SK-N-SH (cell line): Measurements from ENCODE around the gene RRAD. TPM values are rescaled to one million over a fixed set of nuclear protein-coding genes. Genes with fewer than 3 reads are reported as not detected.

Experiments used
- CTCF ChIA-PET: fragments of 300-600, 350-600 bp; formaldehyde crosslinking; extraction: SDS; loops from one replicate; lab custom pipeline; 2021; lab: Yijun Ruan, JAX
- POLR2A ChIA-PET: fragments of 350-600 bp; sonication (Branson Sonifier 250); formaldehyde crosslinking; extraction: SDS; loops from one replicate; lab custom pipeline; 2020; ENCODE audit warnings: antibody characterized with exemption, inconsistent platforms; lab: Yijun Ruan, JAX
- DNase-seq: peaks from one replicate; pipeline ENCODE4 v3.0.0; 2012
- H2AFZ ChIP-seq: fragments of 200-600 bp; sonication (generic); 2 replicates; pipeline ENCODE4 v1.8.1; 2016; ENCODE audit warnings: antibody characterized with exemption, mild to moderate bottlenecking, low read depth
- H3F3A ChIP-seq: fragments of 200-600 bp; sonication (generic); replicated peaks from 2 replicates; pipeline ENCODE3; 2016; ENCODE audit warnings: antibody characterized with exemption, mild to moderate bottlenecking; ENCODE audit not compliant: insufficient read depth
- H3K27ac ChIP-seq, 2 experiments: fragments of 200-500 bp in 1 of 2; fragments of 200-600 bp in 1 of 2; sonication (Bioruptor generic) in 1 of 2; sonication (generic), shearing (Covaris generic) in 1 of 2; 2 replicates each; pipeline versions ENCODE4 v1.5.1 to v1.6.1; 2014 to 2016; ENCODE audit warnings: low read depth in 2 of 2, inconsistent platforms in 1 of 2, low read length in 1 of 2, mild to moderate bottlenecking in 1 of 2, mixed read lengths in 1 of 2
- H3K27me3 ChIP-seq: fragments of 200-600 bp; sonication (generic), shearing (Covaris generic); 2 replicates; pipeline ENCODE4 v1.6.1; 2016; ENCODE audit warnings: mixed run types; ENCODE audit not compliant: insufficient read depth
- H3K36me3 ChIP-seq, 2 experiments: fragments of 200-500 bp in 1 of 2; fragments of 200-600 bp in 1 of 2; sonication (Bioruptor generic) in 1 of 2; sonication (generic) in 1 of 2; replicated peaks in 1 of 2; 2 replicates each; pipeline versions ENCODE3 to v1.5.1; 2014 to 2016; ENCODE audit warnings: low read length in 1 of 2, mild to moderate bottlenecking in 1 of 2; ENCODE audit not compliant: insufficient read depth in 2 of 2, control insufficient read depth in 1 of 2
- H3K4me1 ChIP-seq, 2 experiments: fragments of 200-500 bp in 1 of 2; fragments of 200-600 bp in 1 of 2; sonication (Bioruptor generic) in 1 of 2; sonication (generic), shearing (Covaris generic) in 1 of 2; 2 replicates each; pipeline versions ENCODE4 v1.5.1 to v1.6.1; 2014 to 2016; ENCODE audit warnings: low read depth in 1 of 2, low read length in 1 of 2, mixed run types in 1 of 2; ENCODE audit not compliant: insufficient read depth in 2 of 2, control insufficient read depth in 1 of 2
- H3K4me2 ChIP-seq: fragments of 200-600 bp; sonication (generic), shearing (Covaris generic); 2 replicates; pipeline ENCODE4 v1.6.1; 2017; ENCODE audit warnings: mixed run types
- H3K4me3 ChIP-seq, 2 experiments: fragments of 200-500 bp in 1 of 2; fragments of 200-600 bp in 1 of 2; sonication (Bioruptor generic) in 1 of 2; sonication (generic), shearing (Covaris generic) in 1 of 2; 2 replicates each; pipeline versions ENCODE4 v1.5.1 to v1.8.1; 2014 to 2016; ENCODE audit warnings: low read depth in 2 of 2, inconsistent platforms in 1 of 2, low read length in 1 of 2, mild to moderate bottlenecking in 1 of 2, mixed read lengths in 1 of 2, moderate library complexity in 1 of 2
- H3K79me2 ChIP-seq: fragments of 200-600 bp; sonication (generic); 2 replicates; pipeline ENCODE4 v1.8.1; 2017; ENCODE audit warnings: mild to moderate bottlenecking; ENCODE audit not compliant: insufficient read depth
- H3K9ac ChIP-seq: fragments of 200-600 bp; sonication (generic); 2 replicates; pipeline ENCODE4 v1.6.1; 2017; ENCODE audit warnings: mixed run types
- H3K9me2 ChIP-seq: fragments of 200-600 bp; sonication (generic); 2 replicates; pipeline ENCODE4 v1.6.1; 2017; ENCODE audit warnings: mixed run types
- H3K9me3 ChIP-seq: fragments of 200-600 bp; sonication (generic); 2 replicates; pipeline ENCODE4 v1.6.1; 2017; ENCODE audit warnings: mixed run types, mild to moderate bottlenecking, moderate library complexity
- H4K20me1 ChIP-seq: fragments of 200-600 bp; sonication (generic); 2 replicates; pipeline ENCODE4 v1.6.1; 2017; ENCODE audit warnings: mild to moderate bottlenecking, mixed run types; ENCODE audit not compliant: insufficient read depth
- EP300 ChIP-seq, 2 experiments: IDR thresholded peaks; 2 replicates each; pipeline versions ENCODE4 v1.4.0 to v1.6.1; 2012; ENCODE audit warnings: borderline replicate concordance in 1 of 2, low read depth in 1 of 2, low read length in 1 of 2
- EZH2phosphoT487 ChIP-seq: fragments of 200-600 bp; sonication (generic); IDR thresholded peaks from 2 replicates; pipeline ENCODE4 v1.6.1; 2017; ENCODE audit warnings: low read depth, mixed run types, mild to moderate bottlenecking, antibody characterized with exemption, moderate library complexity, borderline replicate concordance
- FOXJ3 ChIP-seq: sonication (generic); formaldehyde crosslinking; IDR thresholded peaks from 2 replicates; pipeline ENCODE4 v1.5.1; 2020; ENCODE audit warnings: mild to moderate bottlenecking, missing genetic modification reagents
- FOXM1 ChIP-seq: IDR thresholded peaks from 2 replicates; pipeline ENCODE4 v1.4.0; 2012; ENCODE audit warnings: low read depth, mild to moderate bottlenecking
- JUND ChIP-seq: IDR thresholded peaks from 2 replicates; pipeline ENCODE4 v1.4.0; 2012
- MEF2A ChIP-seq: IDR thresholded peaks from 2 replicates; pipeline ENCODE4 v1.4.0; 2012; ENCODE audit warnings: low read depth, borderline replicate concordance
- NFIC ChIP-seq: IDR thresholded peaks from 2 replicates; pipeline ENCODE4 v1.4.0; 2012; ENCODE audit warnings: borderline replicate concordance
- NRF1 ChIP-seq: IDR thresholded peaks from 2 replicates; pipeline ENCODE4 v1.6.1; 2012; ENCODE audit warnings: low read depth, mild to moderate bottlenecking, low read length
- RAD21 ChIP-seq: IDR thresholded peaks from 2 replicates; pipeline ENCODE4 v1.6.1; 2012; ENCODE audit warnings: mild to moderate bottlenecking, low read length
- RCOR1 ChIP-seq: fragments of 150-350 bp; IDR thresholded peaks from 2 replicates; pipeline ENCODE4 v1.6.1; 2017; ENCODE audit warnings: antibody characterized with exemption, low read length
- RFX5 ChIP-seq: IDR thresholded peaks from 2 replicates; pipeline ENCODE4 v1.6.1; 2012; ENCODE audit warnings: mild to moderate bottlenecking, improper control_type of control experiment, low read length
- RXRA ChIP-seq: IDR thresholded peaks from 2 replicates; pipeline ENCODE4 v1.4.0; 2012; ENCODE audit warnings: low read depth, mild to moderate bottlenecking, borderline replicate concordance
- SMC3 ChIP-seq: IDR thresholded peaks from 2 replicates; pipeline ENCODE4 v1.6.1; 2012; ENCODE audit warnings: low read depth, low read length, improper control_type of control experiment
- TAF1 ChIP-seq: IDR thresholded peaks from 2 replicates; pipeline ENCODE4 v1.6.1; 2012; ENCODE audit warnings: low read depth, mild to moderate bottlenecking, low read length, moderate library complexity, borderline replicate concordance
- TEAD4 ChIP-seq: IDR thresholded peaks from 2 replicates; pipeline ENCODE4 v1.4.0; 2012; ENCODE audit warnings: mild to moderate bottlenecking, borderline replicate concordance; ENCODE audit not compliant: insufficient read depth
- WGBS: methylation state at CpG from one replicate; pipeline ENCODE4 v1.1.6; 2017; ENCODE audit warnings: low lambda C conversion rate; 5-methylcytosine and 5-hydroxymethylcytosine counted together
- polyA plus RNA-seq, 3 experiments: library from polyadenylated mRNA; depleted of rRNA; stranded (reverse); fragments of >200 nt; gene quantifications; 2 replicates each; pipeline ENCODE4 v1.2.3, GENCODE V29; 2012
- TF ChIP-seq, protein P1 (sequence below): IDR thresholded peaks from 2 replicates; pipeline ENCODE4 v1.4.0; 2012; ENCODE audit warnings: low read depth
- TF ChIP-seq, protein P2 (sequence below): fragments of 150-350 bp; IDR thresholded peaks from 2 replicates; pipeline ENCODE4 v1.6.1; 2017; ENCODE audit warnings: antibody characterized with exemption, low read length, low read depth, borderline replicate concordance
- TF ChIP-seq, protein P3 (sequence below): IDR thresholded peaks from 2 replicates; pipeline ENCODE4 v1.6.1; 2012; ENCODE audit warnings: mild to moderate bottlenecking, low read depth, low read length, moderate library complexity
- TF ChIP-seq, protein P4 (sequence below): fragments of 200-600 bp; sonication (generic); IDR thresholded peaks from 2 replicates; pipeline ENCODE4 v1.6.1; 2017; ENCODE audit warnings: antibody characterized with exemption, mild to moderate bottlenecking, moderate library complexity
- TF ChIP-seq, protein P5 (sequence below): fragments of 150-350 bp; IDR thresholded peaks from 2 replicates; pipeline ENCODE4 v1.6.1; 2016; ENCODE audit warnings: mild to moderate bottlenecking, low read depth, low read length

Gene RRAD
- polyA plus RNA-seq, 1 of the 3 experiments (the other 2 are of a cell fraction) = 9.3 TPM

DNA sequence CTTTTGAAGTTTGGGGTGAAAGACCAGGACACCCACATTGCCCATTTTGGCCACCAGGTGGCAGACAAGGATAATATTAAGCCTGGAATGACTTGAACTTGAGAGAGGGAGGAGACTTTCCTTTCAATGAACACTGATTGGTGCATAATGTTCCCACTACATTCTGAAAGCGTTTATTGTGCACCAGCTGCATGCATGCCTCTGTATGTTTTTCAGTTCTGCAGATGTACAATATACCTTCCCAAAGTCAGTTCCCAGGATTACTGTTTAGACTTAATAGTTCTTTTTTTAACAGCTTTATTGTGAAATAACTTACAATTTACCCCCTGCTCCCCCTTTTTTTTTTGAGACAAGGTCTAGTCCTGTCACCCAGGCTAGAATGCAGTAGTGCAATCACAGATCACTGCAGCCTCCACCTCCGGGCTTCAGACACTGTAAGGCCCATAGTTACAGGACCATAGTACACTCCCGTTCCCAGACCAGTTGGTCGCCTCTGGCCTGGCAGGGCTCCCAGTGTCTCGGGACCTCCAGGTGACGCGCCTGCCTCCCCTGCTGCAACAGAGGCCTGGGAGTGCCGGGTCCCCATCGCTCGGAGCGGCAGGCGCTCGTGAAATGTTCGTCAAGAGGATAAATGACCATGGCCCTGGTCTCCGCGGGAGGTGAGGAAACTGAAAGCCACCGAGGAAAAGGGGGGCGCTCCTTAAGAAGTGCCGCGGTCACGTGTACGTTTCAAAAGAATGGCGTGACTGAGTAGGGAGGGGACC, 22.1 kb upstream of the RRAD start:
- Histone ChIP-seq H3K9me3 (no peaks in the 10 kb centered on the region; the same call in 1 of the 2 replicates), H3K27me3 (no peaks in the 10 kb centered on the region), H3K79me2 (no peaks in the 10 kb centered on the region), H3K4me1 (peaks cover 0 to 8% of the 10 kb centered on the region in 2 experiments; a peak in 1 of 4 replicates), H3F3A (peaks cover 14% of the 10 kb centered on the region), H4K20me1 (no peaks in the 10 kb centered on the region), H3K4me3 (peak overlapping the region; percentile 45 to 57), H2AFZ (peak overlapping the region; percentile 84), H3K4me2 (peak overlapping the region; percentile 79), H3K9me2 (no peaks in the 10 kb centered on the region), H3K9ac (no peak overlapping the region), H3K27ac (no peak overlapping the region), H3K36me3 (peaks cover 5 to 13% of the 10 kb centered on the region in 2 experiments)
- peak; percentile 88 for DNase-seq
- ChIA-PET POLR2A (no interaction called here), CTCF (interaction anchor here (0.6 to 3.6 kb wide), 23 partner anchors 12 to 273 kb away, joined by 3 to 22 read pairs (median 3); partner anchors contain the start of genes CES2 and CES3)
- 3% methylated on average over 21 of the region's 23 CpGs for WGBS
- no peak for TF ChIP-seq TEAD4
- no peak for TF ChIP-seq FOXM1
- TF ChIP-seq SMC3 = peak; percentile 58
- no peak for TF ChIP-seq RFX5
- peak; percentile 80 for TF ChIP-seq RAD21
- TF ChIP-seq, protein P1, sequence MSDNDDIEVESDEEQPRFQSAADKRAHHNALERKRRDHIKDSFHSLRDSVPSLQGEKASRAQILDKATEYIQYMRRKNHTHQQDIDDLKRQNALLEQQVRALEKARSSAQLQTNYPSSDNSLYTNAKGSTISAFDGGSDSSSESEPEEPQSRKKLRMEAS = no peak
- no peak for TF ChIP-seq FOXJ3 (CRISPR knock-in tag)
- no peak for TF ChIP-seq EZH2phosphoT487
- TF ChIP-seq NFIC = no peak
- no peak for TF ChIP-seq EP300 (IDR thresholded peaks at IDR 0.05; ENCODE audit: borderline replicate concordance in 1 of 2, low read depth in 1 of 2, low read length in 1 of 2)
- no peak for TF ChIP-seq RXRA
- TF ChIP-seq, protein P2, sequence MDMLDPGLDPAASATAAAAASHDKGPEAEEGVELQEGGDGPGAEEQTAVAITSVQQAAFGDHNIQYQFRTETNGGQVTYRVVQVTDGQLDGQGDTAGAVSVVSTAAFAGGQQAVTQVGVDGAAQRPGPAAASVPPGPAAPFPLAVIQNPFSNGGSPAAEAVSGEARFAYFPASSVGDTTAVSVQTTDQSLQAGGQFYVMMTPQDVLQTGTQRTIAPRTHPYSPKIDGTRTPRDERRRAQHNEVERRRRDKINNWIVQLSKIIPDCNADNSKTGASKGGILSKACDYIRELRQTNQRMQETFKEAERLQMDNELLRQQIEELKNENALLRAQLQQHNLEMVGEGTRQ = no peak
- TF ChIP-seq, protein P3, sequence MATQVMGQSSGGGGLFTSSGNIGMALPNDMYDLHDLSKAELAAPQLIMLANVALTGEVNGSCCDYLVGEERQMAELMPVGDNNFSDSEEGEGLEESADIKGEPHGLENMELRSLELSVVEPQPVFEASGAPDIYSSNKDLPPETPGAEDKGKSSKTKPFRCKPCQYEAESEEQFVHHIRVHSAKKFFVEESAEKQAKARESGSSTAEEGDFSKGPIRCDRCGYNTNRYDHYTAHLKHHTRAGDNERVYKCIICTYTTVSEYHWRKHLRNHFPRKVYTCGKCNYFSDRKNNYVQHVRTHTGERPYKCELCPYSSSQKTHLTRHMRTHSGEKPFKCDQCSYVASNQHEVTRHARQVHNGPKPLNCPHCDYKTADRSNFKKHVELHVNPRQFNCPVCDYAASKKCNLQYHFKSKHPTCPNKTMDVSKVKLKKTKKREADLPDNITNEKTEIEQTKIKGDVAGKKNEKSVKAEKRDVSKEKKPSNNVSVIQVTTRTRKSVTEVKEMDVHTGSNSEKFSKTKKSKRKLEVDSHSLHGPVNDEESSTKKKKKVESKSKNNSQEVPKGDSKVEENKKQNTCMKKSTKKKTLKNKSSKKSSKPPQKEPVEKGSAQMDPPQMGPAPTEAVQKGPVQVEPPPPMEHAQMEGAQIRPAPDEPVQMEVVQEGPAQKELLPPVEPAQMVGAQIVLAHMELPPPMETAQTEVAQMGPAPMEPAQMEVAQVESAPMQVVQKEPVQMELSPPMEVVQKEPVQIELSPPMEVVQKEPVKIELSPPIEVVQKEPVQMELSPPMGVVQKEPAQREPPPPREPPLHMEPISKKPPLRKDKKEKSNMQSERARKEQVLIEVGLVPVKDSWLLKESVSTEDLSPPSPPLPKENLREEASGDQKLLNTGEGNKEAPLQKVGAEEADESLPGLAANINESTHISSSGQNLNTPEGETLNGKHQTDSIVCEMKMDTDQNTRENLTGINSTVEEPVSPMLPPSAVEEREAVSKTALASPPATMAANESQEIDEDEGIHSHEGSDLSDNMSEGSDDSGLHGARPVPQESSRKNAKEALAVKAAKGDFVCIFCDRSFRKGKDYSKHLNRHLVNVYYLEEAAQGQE = no peak
- no peak for TF ChIP-seq TAF1
- no peak for TF ChIP-seq MEF2A
- TF ChIP-seq, protein P4, sequence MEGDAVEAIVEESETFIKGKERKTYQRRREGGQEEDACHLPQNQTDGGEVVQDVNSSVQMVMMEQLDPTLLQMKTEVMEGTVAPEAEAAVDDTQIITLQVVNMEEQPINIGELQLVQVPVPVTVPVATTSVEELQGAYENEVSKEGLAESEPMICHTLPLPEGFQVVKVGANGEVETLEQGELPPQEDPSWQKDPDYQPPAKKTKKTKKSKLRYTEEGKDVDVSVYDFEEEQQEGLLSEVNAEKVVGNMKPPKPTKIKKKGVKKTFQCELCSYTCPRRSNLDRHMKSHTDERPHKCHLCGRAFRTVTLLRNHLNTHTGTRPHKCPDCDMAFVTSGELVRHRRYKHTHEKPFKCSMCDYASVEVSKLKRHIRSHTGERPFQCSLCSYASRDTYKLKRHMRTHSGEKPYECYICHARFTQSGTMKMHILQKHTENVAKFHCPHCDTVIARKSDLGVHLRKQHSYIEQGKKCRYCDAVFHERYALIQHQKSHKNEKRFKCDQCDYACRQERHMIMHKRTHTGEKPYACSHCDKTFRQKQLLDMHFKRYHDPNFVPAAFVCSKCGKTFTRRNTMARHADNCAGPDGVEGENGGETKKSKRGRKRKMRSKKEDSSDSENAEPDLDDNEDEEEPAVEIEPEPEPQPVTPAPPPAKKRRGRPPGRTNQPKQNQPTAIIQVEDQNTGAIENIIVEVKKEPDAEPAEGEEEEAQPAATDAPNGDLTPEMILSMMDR = peak; percentile 91
- TF ChIP-seq JUND = no peak
- TF ChIP-seq, protein P5, sequence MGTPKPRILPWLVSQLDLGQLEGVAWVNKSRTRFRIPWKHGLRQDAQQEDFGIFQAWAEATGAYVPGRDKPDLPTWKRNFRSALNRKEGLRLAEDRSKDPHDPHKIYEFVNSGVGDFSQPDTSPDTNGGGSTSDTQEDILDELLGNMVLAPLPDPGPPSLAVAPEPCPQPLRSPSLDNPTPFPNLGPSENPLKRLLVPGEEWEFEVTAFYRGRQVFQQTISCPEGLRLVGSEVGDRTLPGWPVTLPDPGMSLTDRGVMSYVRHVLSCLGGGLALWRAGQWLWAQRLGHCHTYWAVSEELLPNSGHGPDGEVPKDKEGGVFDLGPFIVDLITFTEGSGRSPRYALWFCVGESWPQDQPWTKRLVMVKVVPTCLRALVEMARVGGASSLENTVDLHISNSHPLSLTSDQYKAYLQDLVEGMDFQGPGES = no peak
- 0 out of 2 replicates have a peak, but pooled peaks have one; percentile 47 for TF ChIP-seq RCOR1
- no peak for TF ChIP-seq NRF1
